ENCODE data around the gene KLHL29. TPM values are rescaled to one million over a fixed set of nuclear protein-coding genes. Genes with fewer than 3 reads are reported as not detected.

The KLHL29 gene
- total RNA-seq, 1 donor from 2014 or later: 12.2 TPM

GRCh38 chr2:23475473-23475872 lies 90.5 kb downstream of the KLHL29 start:
- no peak for DNase-seq (ENCODE audit: low read depth)

GRCh38 chr2:23476786-23477185 lies 91.8 kb downstream of the KLHL29 start:
- DNase-seq (ENCODE audit: low read depth): no peak

GRCh38 chr2:23477392-23477791 lies 92.4 kb downstream of the KLHL29 start:
- DNase-seq (ENCODE audit: low read depth): no peak

GRCh38 chr2:23478087-23478932 lies 93.3 kb downstream of the KLHL29 start:
- no peak for DNase-seq (ENCODE audit: low read depth)

GRCh38 chr2:23478933-23479683 lies 94.1 kb downstream of the KLHL29 start:
- DNase-seq (ENCODE audit: low read depth): no peak

GRCh38 chr2:23480957-23481797 lies 96.2 kb downstream of the KLHL29 start:
- peak; percentile 88 for DNase-seq (ENCODE audit: low read depth)

- DNase-seq (ENCODE audit: low read depth): no peak
Measured at GRCh38 chr2:23482188-23482587, 97.2 kb downstream of the KLHL29 start.

GRCh38 chr2:23482607-23483006 lies 97.6 kb downstream of the KLHL29 start:
- DNase-seq (ENCODE audit: low read depth): no peak

GRCh38 chr2:23483791-23484190 lies 98.8 kb downstream of the KLHL29 start:
- no peak for DNase-seq (ENCODE audit: low read depth)

GRCh38 chr2:23484275-23484674 lies 99.3 kb downstream of the KLHL29 start:
- no peak for DNase-seq (ENCODE audit: low read depth)

- no peak for DNase-seq (ENCODE audit: low read depth)
Measured at GRCh38 chr2:23484767-23485166, 99.8 kb downstream of the KLHL29 start.

- DNase-seq (ENCODE audit: low read depth): no peak
Measured at GRCh38 chr2:23485261-23485660, 100.3 kb downstream of the KLHL29 start.

- no peak for DNase-seq (ENCODE audit: low read depth)
Measured at GRCh38 chr2:23485841-23486683, 101.1 kb downstream of the KLHL29 start.

- DNase-seq (ENCODE audit: low read depth): peak; percentile 75
Measured at GRCh38 chr2:23486684-23487075, 101.7 kb downstream of the KLHL29 start.

- peak; percentile 80 for DNase-seq (ENCODE audit: low read depth)
Measured at GRCh38 chr2:23487735-23488492, 102.9 kb downstream of the KLHL29 start.

GRCh38 chr2:23488584-23488983 lies 103.6 kb downstream of the KLHL29 start:
- no peak for DNase-seq (ENCODE audit: low read depth)

- no peak for DNase-seq (ENCODE audit: low read depth)
Measured at GRCh38 chr2:23489471-23490322, 104.7 kb downstream of the KLHL29 start.

- DNase-seq (ENCODE audit: low read depth): no peak
Measured at GRCh38 chr2:23491591-23492336, 106.8 kb downstream of the KLHL29 start.

- DNase-seq (ENCODE audit: low read depth): no peak
Measured at GRCh38 chr2:23492337-23492675, 107.3 kb downstream of the KLHL29 start.
